BE2C (cell line): Measurements from ENCODE around the gene CCDC152.

Source experiments
- DNase-seq: peaks from one replicate; pipeline ENCODE4 v3.0.0-alpha.2; 2020
- H3K27me3 ChIP-seq: fragments of 250-450 bp; sonication (Bioruptor Pico); 2 replicates; pipeline ENCODE4 v1.5.1; 2020; ENCODE audit warnings: mild to moderate bottlenecking
- H3K36me3 ChIP-seq: fragments of 250-450 bp; sonication (Bioruptor Pico); 2 replicates; pipeline ENCODE4 v1.5.1; 2020; ENCODE audit warnings: mild to moderate bottlenecking
- H3K4me1 ChIP-seq: fragments of 250-450 bp; sonication (Bioruptor Pico); 2 replicates; pipeline ENCODE4 v1.5.1; 2020
- H3K4me3 ChIP-seq: 2 replicates; pipeline ENCODE4 v1.5.1; 2011; ENCODE audit warnings: low read depth, low read length
- H3K9me3 ChIP-seq: fragments of 250-450 bp; sonication (Bioruptor Pico); 2 replicates; pipeline ENCODE4 v1.5.1; 2020
- CTCF ChIP-seq: IDR thresholded peaks from 2 replicates; pipeline ENCODE4 v1.5.1; 2012; ENCODE audit warnings: mild to moderate bottlenecking, low read depth, low read length

CCDC152 gene

GRCh38 chr5:42740920-42741319 is 15.7 kb upstream of the CCDC152 start:
- TF ChIP-seq CTCF: no peak
- no peaks in the 10 kb centered on the region for H3K27me3 ChIP-seq
- no peaks in the 10 kb centered on the region for H3K9me3 ChIP-seq
- H3K36me3 ChIP-seq: no peaks in the 10 kb centered on the region
- H3K4me1 ChIP-seq: no peaks in the 10 kb centered on the region
- no peak for DNase-seq
- no peak overlapping the region for H3K4me3 ChIP-seq

- DNase-seq: no peak
- Histone ChIP-seq H3K9me3 (no peaks in the 10 kb centered on the region; the same call in 1 of the 2 replicates), H3K27me3 (no peaks in the 10 kb centered on the region), H3K4me1 (no peaks in the 10 kb centered on the region), H3K4me3 (no peak overlapping the region), H3K36me3 (no peaks in the 10 kb centered on the region)
- no peak; the same call in 1 of the 2 replicates for TF ChIP-seq CTCF
Observed at GRCh38 chr5:42745426-42745825, 11.2 kb upstream of the CCDC152 start.

- DNase-seq: no peak
- H3K27me3 ChIP-seq: no peaks in the 10 kb centered on the region
- H3K4me3 ChIP-seq: no peak overlapping the region
- TF ChIP-seq CTCF: no peak
- no peaks in the 10 kb centered on the region for H3K4me1 ChIP-seq
- H3K36me3 ChIP-seq: no peaks in the 10 kb centered on the region
- no peaks in the 10 kb centered on the region; the same call in 1 of the 2 replicates for H3K9me3 ChIP-seq
Observed at GRCh38 chr5:42745856-42746255, 10.8 kb upstream of the CCDC152 start.

GRCh38 chr5:42749020-42749419 is 7.6 kb upstream of the CCDC152 start:
- DNase-seq: no peak
- no peak overlapping the region for H3K4me3 ChIP-seq
- H3K36me3 ChIP-seq: no peaks in the 10 kb centered on the region
- no peaks in the 10 kb centered on the region; the same call in 1 of the 2 replicates for H3K9me3 ChIP-seq
- H3K4me1 ChIP-seq: no peaks in the 10 kb centered on the region
- H3K27me3 ChIP-seq: no peaks in the 10 kb centered on the region
- no peak for TF ChIP-seq CTCF

GRCh38 chr5:42750507-42750906 is 6.1 kb upstream of the CCDC152 start:
- H3K4me1 ChIP-seq: no peaks in the 10 kb centered on the region
- H3K27me3 ChIP-seq: no peaks in the 10 kb centered on the region
- no peak overlapping the region for H3K4me3 ChIP-seq
- TF ChIP-seq CTCF: no peak
- H3K36me3 ChIP-seq: no peaks in the 10 kb centered on the region
- DNase-seq: no peak
- H3K9me3 ChIP-seq: no peaks in the 10 kb centered on the region; the same call in 1 of the 2 replicates

- Histone ChIP-seq H3K4me3 (no peak overlapping the region), H3K4me1 (no peaks in the 10 kb centered on the region), H3K36me3 (no peaks in the 10 kb centered on the region), H3K9me3 (no peaks in the 10 kb centered on the region; the same call in 1 of the 2 replicates), H3K27me3 (no peaks in the 10 kb centered on the region)
- no peak for TF ChIP-seq CTCF
- no peak for DNase-seq
Observed at GRCh38 chr5:42751044-42751443, 5.6 kb upstream of the CCDC152 start.
